ENCODE measurements around the gene CACNB4.
"Not testable (repeated sequence)": the region's sequence is repeated elsewhere in the genome, so short reads cannot be mapped to it uniquely, and the experiment has no call there.

CACNB4 gene

DNA sequence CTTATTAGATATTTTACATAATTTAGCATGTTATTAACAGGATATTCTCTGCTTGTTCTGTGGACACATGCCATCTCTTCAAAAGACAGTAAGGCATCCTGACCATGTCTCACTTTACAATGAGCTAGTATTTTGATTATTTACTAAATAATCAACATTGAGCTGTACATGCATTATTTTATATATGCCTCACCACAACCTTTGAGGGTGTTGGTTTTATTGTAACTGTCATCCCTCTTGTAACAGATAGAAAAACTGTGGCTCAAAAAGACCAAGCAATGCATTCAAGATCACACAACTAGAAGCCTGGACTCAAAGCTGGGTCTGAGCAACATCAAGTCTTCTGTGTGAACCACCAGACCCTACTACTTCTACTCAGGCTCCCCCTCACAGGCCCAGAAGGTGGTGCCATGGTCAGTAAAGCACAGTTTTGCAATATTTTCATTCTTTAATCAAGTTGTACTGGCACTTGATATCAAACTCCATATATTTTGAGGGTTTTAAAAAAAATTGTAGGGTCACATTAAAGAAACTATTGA is 165.5 kb downstream of the CACNB4 start:
- FAIRE-seq: no peak

- FAIRE-seq: no peak
These were observed 167.1 kb downstream of the CACNB4 start for GRCh38 chr2:151931756-151932155.

DNA sequence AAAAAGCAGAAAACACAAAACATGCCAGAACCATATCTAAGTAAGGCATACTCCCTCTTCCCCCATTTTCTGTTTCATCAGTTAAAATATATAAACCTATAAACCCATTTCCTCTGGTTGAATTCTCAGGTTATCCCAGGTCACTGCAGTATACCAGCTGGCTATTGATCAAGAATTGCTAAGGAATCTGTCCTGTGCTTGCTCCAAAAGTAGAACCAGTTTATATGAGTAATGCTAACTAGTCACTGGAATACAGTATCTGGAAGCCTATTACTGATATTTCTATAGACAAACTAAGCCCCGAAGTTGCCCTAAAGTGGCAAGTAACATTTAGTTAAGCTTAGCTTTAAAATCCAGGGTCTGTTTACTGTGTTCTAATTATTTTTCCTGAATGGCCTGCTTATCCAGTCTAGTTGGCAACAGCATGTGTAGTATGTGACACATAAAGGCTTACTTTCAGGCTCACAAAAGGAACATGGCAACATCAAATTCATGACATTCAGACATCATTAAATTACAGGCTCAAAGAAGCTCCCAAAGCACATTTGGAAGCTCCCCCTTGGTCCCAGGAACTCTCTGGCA is 167.7 kb downstream of the CACNB4 start:
- no peak for FAIRE-seq

GRCh38 chr2:151930042-151930441 is 168.8 kb downstream of the CACNB4 start:
- FAIRE-seq: no peak

- no peak for FAIRE-seq
These were observed 170.5 kb downstream of the CACNB4 start for GRCh38 chr2:151928380-151928779.

GRCh38 chr2:151927501-151928221 is 171.2 kb downstream of the CACNB4 start:
- no peak for FAIRE-seq

GRCh38 chr2:151922845-151923666 is 175.8 kb downstream of the CACNB4 start:
- no peak for FAIRE-seq

- no peak for FAIRE-seq
These were observed 179.1 kb downstream of the CACNB4 start for GRCh38 chr2:151919786-151920185.

GRCh38 chr2:151918308-151918707 is 180.5 kb downstream of the CACNB4 start:
- FAIRE-seq: no peak

DNA sequence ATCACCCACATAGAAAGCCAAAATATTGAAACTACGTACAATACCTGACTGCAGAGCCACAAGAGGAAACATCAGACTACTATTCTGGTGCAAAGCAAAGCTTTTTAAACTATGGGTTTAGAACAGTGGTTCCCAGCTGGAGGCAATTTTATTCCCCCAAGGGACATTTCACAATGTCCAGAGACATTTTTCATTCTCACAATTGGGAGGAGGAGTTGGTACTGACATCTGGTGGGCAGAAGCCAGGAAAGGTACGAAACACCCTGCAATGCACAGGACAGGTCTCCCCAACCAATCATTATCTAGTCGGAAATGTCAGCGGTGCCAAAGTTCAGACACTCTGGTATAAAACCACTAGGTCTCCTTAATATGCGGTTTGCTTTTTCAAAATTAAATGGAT is 182.2 kb downstream of the CACNB4 start:
- no peak for FAIRE-seq

GRCh38 chr2:151915629-151916025 is 183.2 kb downstream of the CACNB4 start:
- not testable (repeated sequence) for FAIRE-seq

GRCh38 chr2:151914989-151915628 is 183.7 kb downstream of the CACNB4 start:
- FAIRE-seq: no peak

DNA sequence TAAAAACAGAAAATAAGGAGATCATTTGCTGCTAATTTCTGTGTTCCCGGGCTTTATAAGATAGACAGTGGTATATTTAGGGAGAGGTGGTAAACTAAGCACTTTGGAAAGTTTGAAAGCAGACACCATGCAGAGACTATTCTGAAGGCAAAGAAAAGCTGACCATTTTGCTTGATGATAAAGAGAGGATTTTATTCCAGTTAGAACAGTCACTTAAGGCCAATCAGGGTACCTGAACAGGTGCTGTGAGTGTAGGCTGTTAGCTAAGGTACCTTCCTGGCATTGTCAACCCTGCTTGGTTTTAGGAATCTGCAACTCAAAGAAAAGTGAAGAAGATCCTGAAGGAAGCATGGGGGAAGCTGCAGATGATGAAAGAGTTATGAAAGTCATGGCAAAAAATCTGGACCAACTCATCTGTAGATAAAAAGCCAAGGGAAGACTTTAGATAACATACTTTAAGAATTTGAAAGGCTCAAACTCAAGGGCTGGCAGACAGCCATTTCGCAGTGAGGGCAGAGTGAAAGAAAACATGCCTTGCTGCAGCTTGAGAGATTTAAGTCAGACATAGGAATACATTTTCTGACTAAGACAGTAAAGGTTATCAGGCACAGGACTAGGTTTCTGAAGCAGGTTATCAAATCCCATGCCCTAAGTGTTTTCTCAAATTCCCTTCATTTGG is 190.5 kb downstream of the CACNB4 start:
- FAIRE-seq: no peak

DNA sequence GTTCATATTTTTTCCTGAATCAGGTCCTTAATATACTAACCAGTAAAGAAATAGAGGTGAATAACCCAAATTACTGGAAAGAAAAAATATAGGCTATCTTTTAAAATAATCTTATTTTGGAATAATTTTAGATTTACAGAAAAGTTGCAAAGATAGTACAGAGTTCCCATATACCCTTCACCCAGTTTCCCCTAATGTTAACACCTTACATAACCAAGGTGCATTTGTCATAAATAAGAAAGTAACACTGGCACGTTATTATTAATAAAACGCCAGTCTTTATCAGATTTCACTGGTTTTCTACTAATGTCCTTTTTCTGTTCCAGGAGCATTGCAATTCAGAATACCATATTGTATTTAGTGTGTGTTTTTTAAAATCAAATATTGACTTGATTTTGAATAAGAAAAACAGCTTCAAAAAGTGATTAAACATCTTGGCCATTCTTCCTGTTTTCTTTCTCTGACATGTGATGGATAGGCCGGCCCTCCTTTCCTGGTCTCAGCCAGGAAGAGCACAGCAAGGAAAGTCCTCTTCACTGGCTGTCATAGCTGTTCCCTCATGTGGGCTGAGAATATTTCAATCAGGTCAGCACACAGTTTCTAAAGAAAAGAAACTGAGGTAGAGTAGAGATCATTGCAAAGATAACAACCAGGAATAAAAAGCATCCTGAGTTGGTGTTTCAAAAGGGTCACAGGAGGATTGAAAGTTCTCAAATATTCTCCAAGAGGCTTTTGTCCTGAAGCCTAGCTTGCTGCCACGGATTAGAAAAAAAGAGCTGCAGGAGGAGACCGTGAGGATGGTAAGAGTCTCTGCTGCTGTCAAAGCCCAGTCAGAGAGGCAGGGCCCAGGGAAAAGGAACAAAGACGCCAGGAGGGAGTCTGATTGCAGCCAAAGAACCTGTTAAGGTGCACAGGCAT is 191.3 kb downstream of the CACNB4 start:
- FAIRE-seq: no peak

DNA sequence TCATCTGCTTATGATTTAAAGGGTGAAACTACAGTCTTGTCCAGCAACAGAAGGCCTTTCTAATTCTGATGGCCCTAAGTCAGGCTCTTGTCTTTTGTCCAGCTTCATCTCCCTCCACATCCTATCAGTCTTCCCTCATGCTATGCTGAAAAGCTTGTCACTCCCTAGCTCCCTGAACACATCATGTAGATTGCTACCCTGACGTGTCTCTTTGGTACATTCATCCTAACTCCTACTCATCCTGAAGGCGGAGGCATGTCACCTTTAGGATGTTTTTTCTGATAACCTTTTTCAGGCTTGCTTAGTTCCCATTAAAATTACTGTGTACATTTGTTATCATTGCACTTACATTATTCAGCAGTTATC is 192.2 kb downstream of the CACNB4 start:
- no peak for FAIRE-seq

DNA sequence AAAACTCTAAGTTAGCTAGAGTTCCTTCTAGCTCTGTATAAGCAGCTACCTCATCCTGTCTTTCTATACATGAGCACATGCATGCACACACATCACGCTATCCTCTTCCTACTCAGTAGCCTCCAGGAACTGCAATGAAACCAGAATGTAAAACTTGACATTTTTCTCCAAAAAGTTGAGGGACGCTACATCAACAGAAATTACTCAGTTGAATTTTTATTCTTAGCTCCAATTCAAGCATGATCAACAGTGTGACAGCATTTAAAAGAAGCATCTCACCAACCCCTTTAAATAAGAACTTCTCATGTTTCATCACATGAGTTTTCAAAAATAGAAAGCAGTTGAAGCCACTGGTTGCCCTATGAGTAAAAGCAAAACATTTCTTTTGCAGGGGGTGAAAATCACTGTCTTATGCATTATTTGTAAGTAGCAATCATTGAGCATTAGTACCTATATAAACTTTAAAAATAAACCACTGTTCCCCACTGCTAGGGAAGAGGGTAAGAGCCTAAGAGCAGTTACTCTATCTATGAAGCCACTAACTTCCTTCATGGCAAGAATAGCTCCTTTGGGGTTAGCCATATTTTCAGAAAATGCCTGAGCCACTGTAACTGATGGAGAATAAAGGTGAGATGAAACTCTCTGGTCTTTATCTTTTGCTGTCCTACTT is 192.7 kb downstream of the CACNB4 start:
- FAIRE-seq: no peak

DNA sequence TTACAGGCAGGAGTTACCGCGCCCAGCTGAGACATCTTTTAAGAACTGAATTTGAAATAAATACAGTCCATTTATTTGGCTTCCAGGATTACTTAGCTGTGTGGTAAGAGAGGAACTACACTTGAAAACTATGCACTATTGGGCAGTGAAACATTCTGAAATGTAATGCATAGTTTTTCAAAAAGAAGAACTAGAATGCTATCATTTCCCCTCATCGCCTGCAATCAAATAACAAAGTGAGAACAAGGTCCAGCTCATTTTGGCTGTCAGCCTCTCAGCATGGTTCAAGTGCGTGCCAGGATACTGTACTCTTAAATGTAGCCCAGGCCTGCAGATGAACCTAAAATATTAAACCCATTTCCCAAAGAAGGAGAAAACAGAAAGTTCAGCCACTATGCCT is 194.0 kb downstream of the CACNB4 start:
- no peak for FAIRE-seq

DNA sequence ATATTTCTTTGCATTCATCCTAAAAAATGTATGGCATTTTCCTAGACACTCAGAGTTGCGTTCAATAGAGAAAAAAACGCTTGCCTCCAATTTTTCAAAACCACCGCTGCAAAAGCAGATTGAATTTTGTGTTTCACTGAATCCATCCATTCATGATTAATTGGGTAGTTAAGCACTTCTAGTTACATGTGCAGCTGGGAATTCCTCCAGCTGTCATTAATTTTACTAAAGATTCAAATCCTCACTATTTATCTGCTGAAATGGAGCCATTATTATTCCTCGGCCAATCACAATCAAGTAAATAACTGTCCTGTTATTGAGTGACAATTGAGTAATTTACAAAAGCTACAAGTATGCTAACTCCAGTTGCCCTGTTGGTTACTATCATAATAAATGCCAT is 194.8 kb downstream of the CACNB4 start:
- FAIRE-seq: no peak

GRCh38 chr2:151902829-151903228 is 196.0 kb downstream of the CACNB4 start:
- no peak for FAIRE-seq

DNA sequence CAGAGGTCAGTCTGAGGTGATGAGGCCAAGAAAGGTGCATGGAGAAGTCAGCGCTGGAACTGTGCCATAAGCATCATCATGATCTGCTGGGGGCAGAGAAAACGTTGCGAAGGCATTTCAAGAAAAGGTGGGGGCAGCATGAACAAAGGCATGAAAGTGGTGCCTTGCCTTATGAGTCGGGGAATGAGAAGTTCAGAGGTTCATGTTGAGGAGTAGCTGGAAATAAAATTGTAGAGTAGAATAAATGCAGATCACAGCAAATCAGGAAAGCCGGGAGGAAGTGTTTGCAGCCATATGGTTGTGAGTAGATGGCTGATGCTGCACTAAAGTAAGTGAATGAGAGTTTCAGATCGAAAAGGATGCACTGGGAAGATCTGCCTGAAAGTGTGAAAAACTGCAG is 198.5 kb downstream of the CACNB4 start:
- no peak for FAIRE-seq

DNA sequence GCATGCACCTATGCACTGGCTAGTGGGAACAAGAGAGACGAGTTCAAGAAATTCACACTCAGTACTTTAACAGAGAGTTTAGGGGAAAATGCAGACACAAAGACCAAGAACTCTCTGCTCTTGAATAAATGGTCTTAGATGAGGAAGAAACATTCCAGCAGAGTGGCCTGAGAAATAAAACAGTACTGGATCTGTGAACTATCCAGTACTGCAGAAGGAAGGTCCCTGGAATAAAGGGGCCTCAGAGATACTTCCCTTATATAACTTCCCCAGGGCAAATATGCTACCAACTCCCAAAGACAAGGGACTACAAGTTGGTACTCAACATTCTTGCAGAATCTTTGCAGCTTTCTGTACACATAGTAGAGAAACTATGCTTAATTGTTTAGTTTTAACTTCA is 199.7 kb downstream of the CACNB4 start:
- no peak for FAIRE-seq
